GM18517 (cell line): ENCODE results near the gene TGIF2LX.
"Not testable (repeated sequence)": the region's sequence is repeated elsewhere in the genome, so short reads cannot be mapped to it uniquely, and the experiment has no call there.

ENCODE experiments used
- ATAC-seq: cut with Tn5 transposase; IDR thresholded peaks from one replicate; pipeline ENCODE4 v1.9.1; 2021; ENCODE audit warnings: mild to moderate bottlenecking, moderate library complexity; ENCODE audit not compliant: unreplicated experiment

TGIF2LX gene

DNA sequence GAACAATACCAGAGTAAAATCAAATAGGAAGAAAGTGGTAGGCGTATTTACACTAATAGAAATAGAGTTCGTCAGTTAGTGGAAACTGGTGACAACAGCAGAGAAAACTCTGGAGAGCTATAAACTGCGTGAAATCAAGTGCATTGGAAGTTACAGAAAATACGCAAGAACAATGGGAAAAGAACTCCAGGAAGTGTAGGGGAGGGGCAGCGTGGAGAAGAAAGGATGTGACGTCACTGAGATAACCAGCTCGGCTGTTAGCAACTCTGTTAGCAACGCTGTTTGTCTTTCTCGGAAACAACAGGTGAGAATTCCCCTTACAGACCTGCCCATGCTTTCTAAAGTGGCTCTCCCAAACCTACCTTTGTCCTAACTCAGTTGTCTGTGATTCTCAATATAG, at the start of gene TGIF2LX:
Gene TGIF2LX (plus strand): TSS at position 244 of the 400 bp plus-strand sequence. CDS start 178 bp downstream, outside the sequence.
- not testable (repeated sequence) for ATAC-seq

DNA sequence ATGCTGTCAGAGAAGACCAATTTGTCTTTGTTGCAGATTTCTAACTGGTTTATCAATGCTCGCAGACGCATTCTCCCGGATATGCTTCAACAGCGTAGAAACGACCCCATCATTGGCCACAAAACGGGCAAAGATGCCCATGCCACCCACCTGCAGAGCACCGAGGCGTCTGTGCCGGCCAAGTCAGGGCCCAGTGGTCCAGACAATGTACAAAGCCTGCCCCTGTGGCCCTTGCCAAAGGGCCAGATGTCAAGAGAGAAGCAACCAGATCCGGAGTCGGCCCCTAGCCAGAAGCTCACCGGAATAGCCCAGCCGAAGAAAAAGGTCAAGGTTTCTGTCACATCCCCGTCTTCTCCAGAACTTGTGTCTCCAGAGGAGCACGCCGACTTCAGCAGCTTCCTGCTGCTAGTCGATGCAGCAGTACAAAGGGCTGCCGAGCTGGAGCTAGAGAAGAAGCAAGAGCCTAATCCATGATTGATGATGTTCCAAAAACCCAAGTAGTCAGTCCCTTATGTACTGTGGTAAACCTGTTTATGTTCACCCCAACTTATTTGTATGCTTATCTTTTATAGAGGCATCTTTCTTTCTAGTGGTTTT, 728 bp downstream of the TGIF2LX start:
- not testable (repeated sequence) for ATAC-seq

DNA sequence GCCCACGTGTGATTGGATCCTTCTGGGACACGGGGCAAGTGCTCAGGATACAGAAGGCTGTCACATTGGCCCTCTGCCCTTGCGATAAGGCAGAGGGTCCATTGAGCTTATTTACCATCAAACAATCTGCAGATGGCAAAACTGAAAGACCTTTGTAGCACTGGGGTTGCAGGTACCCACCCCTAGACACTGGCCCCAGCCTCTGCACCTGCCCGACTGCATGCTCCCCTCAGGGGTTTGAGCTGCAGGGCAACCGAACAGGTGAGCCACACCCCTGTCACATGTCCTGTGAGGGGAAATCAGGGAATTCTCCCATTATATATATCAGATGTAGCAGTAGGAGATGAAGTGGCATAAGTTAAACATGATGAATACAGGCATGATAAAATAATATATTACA, 21.4 kb downstream of the TGIF2LX start:
- ATAC-seq = not testable (repeated sequence)

DNA sequence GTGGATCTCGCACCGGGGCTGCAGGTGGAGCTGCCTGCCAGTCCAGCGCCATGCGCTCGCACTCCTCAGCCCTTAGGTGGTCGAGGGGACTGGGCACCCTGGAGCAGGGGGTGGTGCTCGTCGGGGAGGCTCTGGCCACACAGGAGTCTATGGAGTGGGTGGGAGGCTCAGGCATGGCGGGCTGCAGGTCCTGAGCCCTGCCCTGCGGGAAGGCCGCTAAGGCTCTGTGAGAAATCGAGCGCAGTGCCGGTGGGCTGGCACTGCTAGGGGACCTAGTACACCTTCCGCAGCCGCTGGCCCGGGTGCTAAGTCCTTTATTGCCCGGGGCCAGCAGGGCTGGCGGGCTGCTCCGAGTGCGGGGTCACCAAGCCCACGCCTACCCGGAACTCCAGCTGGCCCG, 43.9 kb downstream of the TGIF2LX start:
- not testable (repeated sequence) for ATAC-seq
